Hematopoietic multipotent progenitor cell treated with erythropoietin and hydrocortisone succinate and interleukin-3 and kit ligand, for 17 days (in vitro differentiated cells): ENCODE results near the gene STXBP1.
"Not testable (repeated sequence)": the region's sequence is repeated elsewhere in the genome, so short reads cannot be mapped to it uniquely, and the experiment has no call there.

Experiments
- DNase-seq: peaks from one replicate; pipeline ENCODE4 v3.0.0-alpha.2; 2015; ENCODE audit warnings: low spot score

The STXBP1 gene

DNA sequence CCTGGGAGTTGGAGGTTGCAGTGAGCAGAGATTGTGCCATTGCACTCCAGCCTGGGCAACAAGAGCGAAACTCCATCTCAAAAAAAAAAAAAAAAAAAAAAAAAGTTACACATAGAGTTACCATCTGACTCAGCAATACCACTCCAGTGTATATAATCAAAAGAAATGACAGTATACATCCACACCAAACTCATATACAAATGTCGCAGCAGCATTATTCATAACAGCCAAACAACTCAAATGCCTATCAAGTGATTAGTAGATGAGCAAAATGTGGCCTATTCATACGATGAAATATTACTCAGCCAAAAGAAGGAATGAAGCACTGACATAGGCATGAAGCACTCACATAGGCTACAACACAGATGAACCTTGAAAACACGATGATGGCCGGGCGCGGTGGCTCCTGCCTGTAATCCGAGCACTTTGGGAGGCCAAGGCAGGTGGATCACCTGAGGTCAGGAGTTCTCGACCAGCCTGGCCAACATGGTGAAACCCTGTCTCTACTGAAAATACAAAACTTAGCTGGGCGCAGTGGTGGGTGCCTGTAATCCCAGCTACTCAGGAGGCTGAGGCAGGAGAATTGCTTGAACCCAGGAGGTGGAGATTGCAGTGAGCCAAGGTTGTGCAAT lies 9.4 kb downstream of the STXBP1 start:
- not testable (repeated sequence) for DNase-seq

DNA sequence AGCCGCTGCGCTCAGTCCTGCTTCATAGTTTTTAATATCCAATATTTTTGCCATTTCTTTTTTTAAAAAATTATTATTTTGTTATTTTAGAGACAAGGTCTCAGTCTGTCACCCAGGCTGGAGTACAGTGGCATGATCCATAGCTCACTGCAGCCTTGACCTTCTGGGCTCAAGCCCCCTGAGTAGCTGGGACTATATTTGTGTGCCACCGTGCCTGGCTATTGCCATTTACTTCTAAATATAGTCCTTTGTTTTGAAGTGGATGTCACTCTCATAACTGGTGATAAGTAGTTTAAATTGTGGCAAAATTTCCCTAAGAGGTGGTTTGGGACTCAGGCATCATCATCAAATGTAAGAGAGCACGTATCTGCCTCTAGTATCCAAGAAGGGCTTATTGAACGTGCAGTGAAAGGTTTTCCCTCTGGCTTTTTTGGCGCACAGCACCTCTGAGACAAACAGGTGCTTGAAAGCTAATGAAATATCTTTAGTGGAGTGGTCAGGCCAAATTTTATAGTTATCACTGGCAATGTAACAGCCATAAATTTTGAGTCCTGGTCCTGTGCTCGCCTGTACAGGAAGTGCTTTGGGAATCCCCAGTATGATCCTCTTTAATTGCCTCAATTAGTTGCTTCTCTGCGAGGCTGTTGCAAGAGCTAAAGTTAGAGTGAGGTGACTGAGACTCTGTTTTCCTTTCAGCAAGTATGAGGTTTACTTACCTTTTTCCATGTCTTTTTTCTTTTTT lies 14.8 kb downstream of the STXBP1 start:
- no peak for DNase-seq

DNA sequence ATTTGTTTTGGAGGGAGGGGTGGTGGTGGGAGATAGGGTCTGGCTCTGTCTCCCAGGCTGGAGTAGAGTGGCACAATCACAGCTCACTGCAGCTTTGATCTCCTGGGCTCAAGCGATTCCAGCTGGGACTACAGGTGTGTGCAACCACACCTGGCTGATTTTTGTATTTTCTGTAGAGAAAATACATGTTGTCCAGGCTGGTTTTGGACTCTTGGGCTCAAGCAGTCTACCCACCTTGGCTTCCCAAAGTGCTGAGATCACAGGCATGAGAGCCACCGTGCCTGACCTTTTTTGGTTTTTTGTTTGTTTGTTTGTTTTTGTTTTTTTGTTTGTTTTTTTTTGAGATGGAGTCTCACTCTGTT lies 15.4 kb downstream of the STXBP1 start:
- DNase-seq: no peak

DNA sequence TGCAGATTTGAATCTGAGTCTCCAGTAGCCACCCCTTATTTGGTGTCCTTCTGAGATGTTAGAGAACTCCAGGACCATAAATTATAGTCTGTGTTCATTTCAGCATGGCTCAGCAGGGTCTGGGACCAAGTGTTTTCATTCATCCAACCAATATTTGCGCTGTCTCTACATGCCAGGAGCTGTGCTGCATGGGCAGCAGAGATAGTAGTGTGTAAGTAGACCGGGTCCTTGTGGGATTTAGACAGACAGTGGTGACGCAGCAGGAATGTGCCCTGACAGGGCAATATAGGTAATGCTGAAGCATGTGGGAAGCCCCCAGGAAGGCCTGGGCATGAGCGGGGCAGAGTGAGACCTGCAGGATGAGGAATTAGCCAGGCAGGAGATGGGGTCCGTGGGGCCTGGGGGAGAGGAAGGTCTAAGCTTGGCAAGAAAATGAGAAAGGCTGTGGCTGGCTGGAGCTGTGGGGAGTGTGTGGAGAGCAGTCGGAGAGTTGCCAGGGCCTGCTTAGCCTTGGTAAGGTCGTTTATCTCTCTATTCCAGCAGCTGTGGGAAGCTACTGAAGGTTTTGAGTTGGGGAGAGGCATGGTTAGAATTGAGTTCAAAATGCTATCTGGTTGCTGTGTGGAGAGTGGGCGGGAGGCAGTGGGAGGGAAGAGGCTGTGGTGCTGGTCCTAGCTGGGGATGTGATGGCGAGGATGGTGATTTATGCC lies 16.8 kb downstream of the STXBP1 start:
- DNase-seq: peak; percentile 55

DNA sequence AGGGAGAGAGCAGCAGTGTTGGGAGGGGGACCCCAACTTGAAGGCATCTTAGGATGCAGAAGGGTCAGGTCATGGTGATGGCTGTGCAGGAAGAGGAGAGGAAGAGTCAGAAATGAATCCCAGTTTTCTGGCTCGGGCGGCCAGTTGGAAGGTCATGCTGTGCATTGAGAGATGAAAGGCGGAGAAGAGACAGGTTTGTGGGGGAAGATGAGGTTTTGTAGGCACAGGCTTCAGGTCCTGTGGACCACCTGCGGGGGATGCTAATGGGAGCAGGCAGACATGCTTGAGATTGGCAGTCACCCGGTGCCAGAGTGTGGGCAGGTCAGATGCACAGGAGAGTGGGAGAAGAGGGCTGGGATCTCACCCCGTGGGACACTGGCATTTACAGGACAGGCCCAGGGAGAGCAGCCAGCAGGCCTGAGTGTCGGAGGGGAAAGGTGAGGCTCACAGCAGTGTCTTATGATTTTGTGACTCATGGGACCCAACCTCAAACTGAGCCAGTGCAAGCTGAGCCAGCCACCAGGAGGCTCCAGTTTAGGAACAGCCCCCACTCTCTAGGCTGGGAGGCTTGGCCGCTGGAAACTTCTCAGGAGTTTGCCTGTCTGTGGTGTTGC lies 17.5 kb downstream of the STXBP1 start:
- DNase-seq: no peak

DNA sequence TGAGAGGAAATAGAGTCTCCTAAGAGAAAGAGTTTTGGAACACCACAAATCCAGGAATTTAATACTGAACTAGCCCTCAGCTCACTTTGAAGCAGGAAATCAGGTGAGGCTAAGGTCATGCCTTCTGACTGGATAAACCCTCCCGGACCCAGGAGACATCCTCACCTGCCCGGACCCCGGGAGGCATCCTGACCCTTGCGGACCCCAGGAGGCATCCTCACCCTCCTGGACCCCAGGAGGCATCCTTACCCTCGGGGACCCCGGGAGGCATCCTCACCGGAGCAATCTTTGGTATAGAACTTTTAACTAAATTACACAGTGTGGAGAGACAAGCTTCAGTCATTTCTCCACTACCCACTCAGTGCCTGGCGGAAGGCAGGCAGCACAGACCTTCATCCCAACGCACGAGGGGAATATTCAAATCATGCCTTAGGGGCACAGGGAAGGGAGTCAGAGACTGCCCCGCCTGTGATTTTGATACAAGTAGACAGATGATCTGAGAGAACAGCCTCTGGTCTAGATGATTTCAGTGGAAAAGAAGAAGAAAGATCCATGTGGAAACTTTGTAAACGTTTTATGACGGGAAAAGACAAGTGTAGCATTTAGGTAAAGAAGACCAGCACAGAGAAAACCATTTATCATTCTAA lies 21.3 kb downstream of the STXBP1 start:
- no peak for DNase-seq

DNA sequence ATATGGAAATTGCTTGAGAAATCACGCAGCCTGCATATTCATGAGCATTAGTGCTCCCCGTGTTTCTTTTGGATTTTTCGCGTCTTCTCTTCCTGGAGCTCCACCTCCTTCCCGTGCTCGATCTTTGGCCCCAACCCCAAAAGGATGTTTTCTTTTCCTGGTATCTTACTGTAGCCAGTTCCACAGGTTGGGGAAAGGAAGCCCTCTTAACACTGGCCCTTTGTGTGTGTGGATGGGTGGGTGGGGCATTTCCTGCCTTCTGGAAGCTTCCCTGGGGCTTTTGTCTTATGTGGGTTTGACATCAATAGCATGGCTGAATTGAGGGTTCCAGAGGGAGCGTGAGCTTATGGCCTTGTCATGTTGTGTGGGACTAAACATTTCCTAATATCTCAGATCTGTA lies 21.9 kb downstream of the STXBP1 start:
- no peak for DNase-seq

DNA sequence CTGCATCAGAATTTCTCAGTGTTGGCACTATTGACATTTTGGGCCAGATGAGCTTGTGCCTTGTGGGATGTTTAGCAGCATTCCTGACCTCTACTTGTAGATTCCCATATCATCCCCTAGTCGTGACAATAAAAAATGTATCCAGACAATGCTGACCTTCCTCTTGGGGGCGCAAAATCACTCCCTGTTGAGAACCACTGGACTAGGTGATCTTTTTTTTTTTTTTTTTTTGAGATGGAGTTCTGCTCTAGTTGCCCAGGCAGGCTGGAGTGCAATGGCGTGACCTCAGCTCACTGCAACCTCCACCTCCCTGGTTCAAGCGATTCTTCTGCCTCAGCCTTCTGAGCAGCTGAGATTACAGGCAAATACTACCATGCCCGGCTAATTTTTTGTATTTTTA lies 22.6 kb downstream of the STXBP1 start:
- no peak for DNase-seq

DNA sequence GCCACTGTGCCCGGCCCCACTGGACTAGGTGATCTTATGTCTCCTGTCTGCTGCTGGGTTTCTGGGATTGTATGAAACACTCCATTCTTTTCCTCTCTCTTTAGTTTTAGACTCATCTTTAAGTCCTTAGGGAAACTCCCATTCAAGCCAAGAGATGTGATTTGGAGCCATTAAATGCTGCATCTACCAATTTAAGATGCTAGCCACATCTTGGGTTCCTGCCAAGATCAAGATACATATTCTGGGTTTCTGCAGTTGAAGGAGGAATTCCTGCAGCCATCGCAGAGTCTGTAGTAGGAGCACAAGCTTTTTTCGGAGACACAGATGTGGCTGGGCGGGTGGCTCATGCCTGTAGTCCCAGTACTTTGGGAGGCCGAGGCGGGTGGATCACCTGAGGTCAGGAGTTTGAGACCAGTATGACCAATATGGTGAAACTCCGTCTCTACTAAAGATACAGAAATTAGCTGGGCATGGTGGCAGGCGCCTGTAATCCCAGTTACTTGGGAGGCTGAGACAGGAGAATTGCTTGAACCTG lies 23.2 kb downstream of the STXBP1 start:
- no peak for DNase-seq

DNA sequence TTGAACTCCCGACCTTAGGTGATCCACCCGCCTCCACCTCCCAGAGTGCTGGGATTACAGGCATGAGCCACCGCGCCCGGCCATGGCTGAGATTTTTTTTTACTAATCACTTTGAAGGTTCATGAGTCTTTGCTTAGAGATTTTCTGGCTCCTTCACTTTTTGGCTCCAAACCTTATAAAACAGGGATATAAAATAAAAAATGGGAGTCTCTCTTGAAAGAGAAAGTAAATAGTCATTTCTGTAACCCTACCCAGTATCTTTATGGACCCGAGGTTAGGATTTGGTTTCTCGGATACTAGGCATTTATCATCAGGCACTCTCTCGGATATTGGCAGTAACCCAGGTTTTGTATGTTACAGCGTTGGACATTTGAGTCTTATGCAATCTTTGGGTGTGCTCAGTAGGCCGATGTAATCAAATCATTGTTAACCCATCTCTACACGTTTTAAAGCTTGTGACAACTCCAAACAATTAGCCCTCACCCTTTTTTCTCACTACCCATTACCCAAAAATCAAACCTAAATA lies 25.3 kb downstream of the STXBP1 start:
- DNase-seq: no peak

DNA sequence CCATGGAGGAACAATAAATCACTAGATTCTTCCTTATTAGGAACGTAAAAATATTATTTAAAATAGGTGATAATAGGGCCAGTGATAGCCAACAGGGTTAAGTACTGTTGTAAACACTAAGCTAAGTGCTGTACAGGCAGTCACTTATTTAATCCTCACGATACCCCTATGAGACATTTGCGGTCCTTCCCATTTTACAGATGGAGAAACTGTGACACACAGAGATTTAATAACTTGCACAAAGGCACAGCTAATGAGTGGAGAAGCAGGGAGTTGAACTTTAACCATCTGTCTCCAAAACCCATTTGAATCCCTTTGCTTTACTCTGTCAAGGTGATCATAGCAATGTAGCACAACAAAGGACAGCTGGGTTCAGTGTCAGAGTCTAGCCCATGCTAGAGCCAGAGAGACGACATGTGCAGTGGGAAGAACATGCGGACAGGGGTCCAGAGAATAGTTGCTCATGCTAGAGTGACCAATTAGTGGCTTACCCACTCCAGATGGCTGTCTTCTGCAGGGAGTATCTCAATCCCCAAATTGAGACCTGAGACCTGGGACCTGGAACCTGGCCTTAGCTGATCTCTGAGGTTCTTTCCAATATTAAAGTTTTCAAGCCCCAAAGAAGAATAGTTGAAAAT lies 28.9 kb downstream of the STXBP1 start:
- no peak for DNase-seq

DNA sequence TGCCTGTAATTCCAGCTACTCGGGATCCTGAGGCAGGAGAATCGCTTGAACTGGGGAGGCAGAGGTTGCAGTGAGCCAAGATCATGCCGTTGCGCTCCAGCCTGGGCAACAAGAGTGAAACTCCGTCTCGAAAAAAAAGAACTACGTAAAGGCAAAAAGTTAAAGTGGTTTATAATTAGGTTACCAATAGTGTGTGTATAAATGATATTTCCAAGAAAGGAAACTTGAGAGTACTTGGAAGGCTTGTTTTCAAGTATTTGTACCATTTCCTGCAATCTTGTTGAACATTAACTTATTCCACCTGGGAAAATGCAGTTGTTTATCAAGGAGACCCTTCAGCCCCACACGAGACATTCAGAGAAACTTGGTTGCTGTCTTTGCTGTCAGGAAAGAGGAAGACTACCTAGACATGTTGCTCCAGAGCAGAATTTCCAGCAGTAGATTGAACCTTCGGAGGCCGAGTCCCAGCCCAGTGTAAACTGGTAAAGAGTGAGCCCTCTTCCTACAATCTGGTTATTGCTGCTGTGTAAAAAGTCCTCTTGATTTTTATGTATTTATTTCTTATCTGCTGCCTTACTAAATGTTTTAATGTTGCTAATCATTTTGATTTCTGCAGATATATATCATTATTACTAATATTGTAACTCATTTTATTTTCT lies 30.1 kb downstream of the STXBP1 start:
- no peak for DNase-seq

DNA sequence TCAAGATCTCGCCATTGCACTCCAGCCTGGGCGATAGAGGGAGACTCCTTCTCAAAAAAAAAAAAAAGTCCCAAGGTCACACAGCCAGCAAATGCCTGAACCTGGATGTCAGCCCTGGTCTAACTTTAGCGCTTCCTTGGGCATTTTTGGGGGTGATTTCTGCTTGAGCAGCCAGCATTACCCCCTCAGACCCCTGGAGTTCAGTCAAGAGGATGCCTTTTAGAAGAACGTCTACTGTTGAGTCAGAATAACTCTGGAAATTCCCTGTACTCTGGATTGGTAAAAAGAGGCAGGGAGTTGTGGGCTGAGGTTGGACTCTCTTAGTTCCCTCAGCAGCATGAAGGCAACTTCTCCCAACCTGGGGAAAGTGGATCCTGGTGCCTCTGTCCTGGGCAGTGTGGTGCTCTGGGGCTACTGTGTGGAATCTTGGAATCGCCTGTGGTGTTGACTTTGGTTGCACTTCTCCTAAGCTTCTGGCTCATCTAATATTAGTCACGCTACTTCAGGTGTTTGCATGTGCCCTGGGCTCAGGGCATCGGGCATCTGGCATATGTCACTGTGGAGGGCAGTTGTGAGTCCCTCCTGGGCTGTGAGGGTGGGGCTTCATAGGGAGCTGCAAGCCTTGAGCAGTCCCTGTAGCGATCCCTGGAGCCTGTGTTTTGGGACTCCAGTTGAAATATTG lies 32.2 kb downstream of the STXBP1 start:
- DNase-seq: no peak

DNA sequence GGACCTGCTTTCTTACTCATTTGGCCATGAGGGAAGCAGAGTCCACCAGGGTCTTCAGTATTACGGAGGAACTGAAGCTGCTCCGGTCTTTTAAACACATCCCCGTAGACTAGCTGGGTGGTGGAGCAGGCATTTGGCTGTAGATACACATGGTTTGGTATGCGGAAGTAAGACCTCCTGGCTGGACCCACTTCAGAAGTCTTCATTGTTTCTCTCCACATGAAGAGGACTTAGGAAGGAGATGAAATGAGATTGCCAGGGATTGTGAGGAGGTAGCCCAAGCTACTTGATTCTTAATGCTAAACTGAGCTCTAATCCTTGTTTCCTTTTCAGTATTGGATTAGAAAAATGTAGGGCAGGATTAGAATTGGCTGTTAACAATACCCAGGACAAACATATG lies 32.9 kb downstream of the STXBP1 start:
- DNase-seq: no peak

DNA sequence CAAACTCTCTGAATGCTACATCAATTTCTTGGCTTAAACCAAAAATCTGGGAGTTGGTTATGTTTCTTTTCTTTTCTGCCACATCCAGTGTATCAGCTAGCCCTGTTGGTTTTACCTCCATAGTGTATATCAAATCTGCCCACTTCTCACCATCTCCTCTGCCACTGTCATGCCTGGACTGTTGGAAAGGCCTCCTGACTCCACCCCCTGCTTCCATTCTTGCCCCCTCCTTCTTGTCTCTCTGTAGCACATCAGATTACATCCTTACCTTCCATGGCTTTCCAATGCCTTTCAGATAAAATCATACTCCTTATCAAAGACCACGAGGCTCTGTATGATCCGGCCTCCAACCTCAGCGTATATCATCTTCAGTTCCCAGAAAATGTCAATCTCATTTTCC lies 35.4 kb downstream of the STXBP1 start:
- DNase-seq: no peak

DNA sequence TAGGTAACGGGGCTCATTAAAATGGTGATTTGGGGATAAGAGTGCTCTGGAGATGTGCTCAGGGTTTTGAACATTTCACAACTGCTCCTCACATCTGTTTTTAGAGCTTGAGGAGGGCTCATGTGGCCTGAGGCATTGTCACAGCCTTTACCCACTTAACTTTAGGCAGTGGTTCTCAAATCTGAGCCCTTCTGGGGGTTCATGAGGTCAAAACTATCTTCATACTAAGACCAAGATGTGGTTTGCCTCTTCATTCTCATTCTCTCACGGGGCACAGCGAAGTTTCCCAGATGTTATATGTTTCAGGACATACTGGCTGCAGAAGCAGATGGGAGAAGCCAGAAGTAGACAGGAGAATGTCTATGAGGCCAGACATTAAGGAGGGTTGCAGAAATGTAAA lies 38.4 kb downstream of the STXBP1 start:
- no peak for DNase-seq

DNA sequence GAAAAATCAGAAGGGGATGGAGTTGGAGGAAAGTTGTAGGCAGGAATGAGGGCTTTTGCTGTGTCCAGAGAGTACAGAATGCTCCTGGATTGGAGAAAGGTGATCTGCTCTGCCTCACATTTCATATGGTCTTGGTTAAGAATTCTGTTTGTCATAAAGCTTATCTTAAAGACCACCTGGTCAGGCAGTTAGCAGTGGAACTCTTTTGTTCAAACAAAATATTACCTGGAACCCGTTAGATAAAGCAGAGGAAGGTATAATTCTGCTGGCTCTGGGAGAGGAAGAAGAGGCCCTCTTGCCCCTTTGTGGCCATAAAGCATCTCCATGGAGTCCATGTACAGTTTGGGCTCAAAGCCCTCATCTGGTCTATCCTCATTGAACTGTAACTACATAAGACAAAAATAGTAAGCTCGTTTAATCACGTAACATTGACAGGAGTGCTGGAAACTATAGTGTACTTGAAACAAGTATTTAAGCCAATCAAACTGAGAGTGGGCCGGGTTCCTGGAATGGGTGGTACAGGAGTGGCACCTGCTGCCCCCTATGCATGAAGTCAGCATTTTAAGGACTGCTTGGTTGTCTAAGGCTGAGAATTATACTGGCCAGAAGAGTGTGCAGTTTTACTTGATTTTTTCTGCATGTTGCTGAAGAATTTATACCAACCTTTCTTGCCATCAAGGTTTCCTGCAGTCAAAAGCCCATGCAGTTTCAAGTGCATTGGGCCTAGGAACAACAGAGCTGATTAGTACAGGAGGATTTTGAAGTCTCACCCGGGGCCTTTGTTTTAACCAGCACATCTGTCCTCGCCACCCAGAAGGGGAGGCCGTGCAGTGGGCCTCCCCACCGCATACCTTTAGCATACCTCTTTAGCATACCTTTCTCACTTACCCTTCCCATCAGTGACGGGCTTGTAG lies 39.9 kb downstream of the STXBP1 start:
- DNase-seq: no peak

DNA sequence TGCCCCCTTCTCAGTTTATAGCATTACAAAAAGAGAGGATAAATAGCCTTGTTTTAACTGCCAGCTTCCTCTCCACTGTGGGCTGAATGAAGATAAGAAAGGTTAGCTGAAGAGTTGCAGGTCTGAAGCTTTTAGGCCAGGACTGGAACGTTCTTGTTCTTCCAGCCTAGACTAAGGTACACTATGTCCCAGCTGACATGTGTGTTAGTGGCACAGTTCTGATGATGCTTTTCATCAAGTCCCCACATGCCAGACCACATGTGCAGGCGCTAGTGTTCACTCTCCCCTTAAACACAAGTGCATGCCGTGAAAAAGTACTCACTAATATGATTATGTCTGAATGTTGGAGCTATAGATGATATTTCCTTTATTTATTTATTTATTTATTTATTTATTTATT lies 40.7 kb downstream of the STXBP1 start:
- no peak for DNase-seq

DNA sequence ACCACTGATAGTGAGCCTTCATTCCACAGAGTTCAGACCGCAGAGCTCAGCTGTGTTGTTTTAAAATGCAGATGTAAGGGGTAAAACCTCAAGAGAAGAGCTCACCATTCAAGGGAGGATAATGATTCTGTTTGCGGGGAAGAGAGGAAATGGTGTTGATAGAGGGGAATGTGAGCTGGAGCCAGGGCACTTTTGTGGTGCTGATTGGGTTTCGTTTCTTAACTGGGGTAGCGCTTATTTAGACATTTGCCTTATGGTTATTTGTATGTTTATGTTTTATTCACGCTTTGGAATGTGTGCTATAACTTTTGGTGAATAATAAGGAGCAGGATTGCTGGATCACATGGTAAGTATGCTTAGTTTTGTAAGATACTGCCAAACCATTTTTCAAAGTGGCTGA lies 42.5 kb downstream of the STXBP1 start:
- DNase-seq: no peak
